ENCODE data around the gene TPRG1.

TPRG1 gene

DNA sequence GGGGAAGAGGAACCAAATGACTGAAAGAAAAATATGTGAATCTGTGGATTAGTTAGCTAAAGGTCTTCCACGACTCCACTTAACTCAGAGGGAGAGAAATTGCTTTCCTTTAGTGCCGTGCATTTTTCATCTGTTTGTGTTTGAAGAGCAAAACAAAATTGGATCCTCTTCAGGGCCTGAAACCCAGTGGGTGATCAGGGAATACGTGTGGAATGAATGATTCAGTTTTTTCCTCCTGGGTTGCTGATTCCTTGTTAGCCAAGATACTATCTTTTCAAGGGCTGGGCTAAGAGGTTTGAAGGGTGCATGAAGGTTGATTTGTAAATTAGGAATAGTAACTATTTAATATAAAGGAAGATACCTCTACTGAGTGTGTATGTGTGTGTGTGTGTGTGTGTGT is 61.0 kb downstream of the TPRG1 start:
- no peak for DNase-seq

DNA sequence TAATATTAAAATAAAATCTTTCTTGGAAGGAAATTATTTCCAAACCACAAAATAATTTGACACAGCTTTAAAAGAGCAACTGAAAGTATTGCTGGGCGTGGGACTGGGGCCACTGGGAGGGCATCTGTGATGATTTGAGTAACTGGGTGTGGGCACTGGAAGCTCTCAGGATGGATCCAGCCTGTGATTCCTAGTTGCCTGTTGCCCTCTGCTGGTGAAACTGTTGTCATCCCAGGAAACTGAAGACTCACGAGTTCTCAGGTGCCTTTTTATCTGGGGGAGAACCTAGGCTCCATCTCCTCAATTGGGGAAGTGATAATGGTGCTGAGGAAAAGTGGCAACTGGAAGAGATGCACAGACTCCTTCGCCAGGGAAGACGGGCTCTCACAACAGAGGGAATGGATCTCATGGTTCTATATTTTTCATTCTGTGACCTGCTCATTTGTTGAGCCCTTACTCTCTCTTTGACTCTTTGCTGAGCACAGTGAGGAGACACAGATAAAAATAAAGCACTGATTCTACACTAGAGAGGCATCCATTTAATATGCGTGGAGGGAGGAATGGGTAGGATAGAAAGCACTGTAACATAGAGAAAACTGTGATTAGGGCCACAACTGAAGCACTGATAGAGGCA is 61.6 kb downstream of the TPRG1 start:
- no peak for DNase-seq

DNA sequence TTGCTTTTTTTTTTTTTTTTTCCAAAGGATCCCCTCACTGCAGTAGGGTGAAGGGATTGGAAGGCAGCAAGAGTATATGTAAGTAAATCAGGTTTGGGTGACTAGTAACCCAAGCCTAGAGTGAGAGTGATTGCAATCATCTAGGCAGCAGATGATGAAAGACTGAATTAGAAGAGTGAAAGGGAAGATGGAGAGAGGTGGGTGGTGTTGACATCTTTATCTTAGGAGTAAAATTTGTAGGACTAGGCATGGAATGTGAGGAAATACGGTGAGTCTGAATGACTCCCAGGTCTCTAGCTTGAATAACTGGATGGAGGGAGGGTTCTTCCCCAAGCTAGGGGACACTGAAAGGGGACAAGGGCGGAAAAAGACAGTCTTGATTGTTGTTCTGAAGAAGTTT is 63.4 kb downstream of the TPRG1 start:
- no peak for DNase-seq

DNA sequence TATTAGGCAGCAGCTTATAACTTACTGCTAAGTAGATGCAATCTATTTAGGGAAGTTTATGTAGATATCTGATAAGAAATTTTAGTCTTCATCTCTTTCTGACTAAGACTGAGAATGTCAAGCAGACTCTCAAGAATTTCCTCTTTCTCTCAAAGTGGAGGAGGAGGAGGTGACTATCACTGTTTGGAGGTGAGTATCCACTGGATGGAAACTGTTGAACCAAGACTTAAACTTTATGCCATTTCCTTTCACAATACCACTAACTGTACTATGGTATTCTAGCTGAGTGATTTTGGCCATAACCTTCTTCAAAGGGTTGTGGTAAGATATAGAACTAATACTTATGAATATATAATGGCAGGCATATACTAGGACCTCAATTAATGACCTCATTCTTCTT is 64.6 kb downstream of the TPRG1 start:
- no peak for DNase-seq

DNA sequence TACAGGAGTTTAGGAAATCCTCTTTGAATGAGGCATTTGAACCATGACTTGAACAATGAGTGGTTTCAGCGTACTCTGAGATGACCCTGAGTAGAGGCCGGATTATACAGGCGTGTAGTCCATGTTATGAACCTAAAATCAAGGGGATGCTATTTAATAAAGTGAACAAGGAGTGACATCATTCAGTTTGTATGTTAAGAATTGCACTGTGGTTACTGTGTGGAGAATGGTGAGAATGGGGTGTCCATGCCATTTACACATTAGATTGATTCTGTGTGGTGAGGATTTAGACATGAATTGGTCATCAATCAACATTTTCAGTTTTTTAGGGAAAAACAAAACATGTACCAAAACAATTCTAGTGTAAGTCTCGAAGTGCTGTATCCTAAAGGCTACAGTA is 65.8 kb downstream of the TPRG1 start:
- no peak for DNase-seq

DNA sequence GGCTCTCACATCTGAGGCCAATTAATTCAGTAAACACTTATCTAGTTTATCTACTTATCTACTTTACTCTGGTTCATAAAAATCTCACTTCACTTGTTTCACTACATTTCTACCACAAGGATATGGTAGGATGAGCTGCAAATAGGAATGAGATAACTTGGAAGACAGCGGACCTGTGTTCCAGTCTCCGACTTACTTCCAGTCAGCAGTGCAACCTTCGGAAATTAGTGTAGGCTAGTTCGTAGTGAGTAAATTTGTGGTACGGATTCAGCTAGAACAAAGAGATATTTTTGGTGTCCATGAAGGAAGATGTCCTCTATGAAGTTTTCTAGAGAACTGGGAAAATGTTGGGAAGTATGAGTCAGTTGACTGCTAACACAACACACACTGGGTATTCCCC is 66.3 kb downstream of the TPRG1 start:
- DNase-seq: no peak

DNA sequence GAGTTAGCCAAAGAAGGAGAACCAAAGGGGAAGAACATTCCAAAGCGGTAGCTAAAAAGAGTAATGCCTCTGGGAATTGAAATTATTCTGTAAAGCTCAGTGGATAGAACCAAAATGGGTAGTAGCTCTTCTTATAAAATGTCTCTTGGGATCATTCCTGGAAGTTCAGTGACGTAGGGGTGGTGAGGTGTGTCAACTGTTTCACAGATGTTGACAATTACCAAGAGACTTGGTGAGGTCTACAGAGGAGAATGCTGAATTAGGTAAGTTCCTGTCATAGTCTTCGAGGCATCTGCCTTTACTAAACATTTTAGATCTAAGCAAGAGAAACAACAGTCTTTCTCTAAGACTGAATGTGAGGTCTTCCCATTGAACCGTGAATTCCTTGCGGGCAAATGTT is 67.8 kb downstream of the TPRG1 start:
- no peak for DNase-seq

DNA sequence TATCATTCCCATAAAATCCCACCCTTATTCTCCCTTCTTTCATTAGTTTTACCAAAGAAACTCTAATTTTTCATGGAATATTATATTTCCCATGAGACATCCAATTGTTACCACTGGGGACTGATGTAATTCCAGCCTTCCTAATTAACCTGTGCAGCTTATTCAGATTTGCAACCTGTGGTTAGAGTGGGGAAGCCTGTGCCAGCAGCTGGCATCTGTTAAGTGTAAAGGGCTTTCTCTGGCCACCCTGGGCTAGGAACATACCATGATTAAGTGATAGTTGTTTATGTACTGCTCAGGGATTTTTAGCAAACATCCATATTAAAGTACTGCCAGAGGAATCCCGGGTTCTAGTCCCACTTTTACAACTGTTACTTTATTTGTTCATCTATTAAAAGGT is 78.2 kb downstream of the TPRG1 start:
- DNase-seq: no peak

DNA sequence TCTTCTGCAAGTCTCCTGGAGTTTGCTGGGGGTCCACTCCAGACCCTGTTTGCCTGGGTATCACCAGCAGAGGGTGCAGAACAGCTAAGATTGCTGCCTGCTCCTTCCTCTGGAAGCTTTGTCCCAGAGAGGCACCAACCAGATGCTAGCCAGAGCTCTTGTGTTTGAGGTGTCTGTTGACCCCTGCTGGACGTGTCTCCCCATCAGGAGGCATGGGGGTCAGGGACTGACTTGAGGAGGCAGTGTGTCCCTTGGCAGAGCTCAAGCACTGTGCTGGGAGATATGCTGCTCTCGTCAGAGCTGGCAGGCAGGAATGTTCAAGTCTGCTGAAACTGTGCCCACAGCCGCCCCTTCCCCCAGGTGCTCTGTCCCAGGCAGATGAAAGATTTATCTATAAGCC is 86.5 kb downstream of the TPRG1 start:
- no peak for DNase-seq

DNA sequence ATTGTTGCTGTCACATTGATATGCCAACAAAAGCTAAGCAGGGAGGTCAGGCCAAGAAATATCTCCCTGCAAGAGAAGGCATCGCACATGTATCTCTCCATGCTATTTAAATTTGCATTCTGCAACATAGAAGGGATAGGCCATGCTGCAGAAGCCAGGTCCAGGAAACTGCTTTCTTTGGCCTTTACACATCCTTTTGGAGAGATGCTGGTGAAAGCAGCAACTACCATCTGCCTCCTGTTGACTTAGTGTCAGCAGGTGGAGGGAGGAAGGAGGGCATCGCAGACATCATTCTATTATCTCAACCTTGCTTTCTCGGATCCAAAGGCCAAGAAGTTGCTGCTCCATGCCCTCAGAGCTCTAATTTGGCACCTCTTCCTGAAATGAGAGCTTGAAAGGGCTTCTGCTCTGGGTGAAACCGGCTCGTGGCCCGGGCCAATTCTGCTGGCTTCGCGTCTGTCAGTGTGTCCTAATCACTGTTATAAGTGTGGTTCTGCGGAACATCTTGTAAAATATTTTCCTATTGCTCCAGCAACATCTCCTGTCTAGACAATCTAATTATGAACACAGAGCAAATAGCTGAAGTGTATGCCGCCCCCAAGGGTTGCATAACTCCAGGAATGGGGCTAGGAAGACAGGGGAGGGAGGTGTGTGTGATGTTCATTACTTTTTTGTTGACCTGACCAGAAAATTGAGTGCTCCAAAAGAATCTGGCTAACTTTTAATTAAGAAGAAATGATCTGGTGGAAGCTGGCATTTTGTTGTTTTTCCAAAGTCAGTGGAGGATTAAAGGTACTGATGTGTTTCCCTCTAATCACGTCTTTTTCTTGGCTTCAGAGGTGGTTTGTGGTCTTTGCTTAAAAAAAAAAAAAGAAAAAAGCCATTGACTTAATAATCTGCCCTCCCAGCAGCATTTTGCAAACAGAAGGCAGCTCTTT is 89.1 kb downstream of the TPRG1 start:
- DNase-seq: no peak

DNA sequence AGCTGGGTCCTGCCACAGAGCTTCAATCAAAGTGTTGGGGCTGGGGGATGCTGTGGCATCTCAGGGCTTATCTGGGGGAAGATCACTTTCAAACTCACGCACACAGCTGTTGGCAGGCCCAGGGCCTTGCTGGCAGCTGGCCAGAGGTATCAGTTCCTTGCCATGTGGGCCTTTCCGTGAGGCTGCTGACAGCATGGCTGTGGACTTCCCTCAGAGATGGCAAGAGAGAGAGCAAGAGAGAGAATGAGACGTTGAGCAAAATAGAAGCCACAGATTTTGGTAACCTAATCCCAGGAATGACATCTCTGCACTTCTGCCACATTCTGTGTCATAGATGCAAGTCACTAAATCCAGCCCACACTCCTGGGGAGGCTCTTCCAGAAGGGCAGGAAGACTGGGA is 91.0 kb downstream of the TPRG1 start:
- DNase-seq: no peak

DNA sequence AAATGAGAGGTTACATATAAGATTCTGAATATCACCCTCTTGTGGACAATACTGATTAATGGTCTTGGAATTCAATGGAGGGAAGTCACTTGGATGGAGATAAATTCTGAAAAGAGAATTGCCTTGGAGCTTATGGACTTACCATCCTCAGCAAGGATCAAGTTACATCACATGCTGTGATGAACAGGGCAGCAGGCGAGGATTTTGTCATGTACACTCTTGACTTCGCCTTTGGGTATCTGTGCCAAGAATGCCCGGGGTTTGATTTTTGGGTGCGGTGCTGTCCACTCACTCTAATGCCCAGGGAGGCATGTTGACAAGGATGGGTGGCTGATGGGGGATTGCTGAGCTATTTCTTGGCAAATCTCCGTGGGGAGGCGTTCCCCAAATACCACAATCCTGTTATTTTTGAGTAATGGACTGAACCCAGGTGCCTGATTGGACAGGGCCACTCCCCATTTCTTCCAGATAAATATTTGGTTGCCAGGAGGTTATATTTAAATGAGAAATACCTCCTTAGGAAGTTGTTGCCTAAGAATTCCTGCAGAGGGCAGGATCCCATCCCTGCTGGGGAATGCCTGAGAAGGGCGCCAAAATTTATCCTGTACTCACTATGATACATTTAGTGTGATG is 96.3 kb downstream of the TPRG1 start:
- no peak for DNase-seq

DNA sequence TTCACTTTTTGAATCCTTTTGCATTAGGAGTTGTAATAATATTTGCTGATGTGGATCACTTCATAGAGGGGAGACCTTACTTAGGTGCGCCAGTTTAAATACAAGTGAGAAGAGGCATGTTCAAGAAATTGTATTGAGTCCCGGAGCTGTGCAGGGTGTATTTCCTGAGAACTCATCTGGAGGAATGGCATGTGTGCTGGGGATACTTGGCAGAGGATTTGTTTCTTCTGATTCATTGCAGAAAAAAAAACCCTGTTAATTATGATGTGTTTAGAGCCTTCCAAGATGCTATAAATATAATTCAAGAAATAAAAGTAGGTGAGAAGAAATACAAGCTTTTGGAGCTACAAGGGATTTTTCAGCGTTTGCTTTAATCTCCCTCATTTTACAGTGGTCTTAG is 97.6 kb downstream of the TPRG1 start:
- DNase-seq: no peak

DNA sequence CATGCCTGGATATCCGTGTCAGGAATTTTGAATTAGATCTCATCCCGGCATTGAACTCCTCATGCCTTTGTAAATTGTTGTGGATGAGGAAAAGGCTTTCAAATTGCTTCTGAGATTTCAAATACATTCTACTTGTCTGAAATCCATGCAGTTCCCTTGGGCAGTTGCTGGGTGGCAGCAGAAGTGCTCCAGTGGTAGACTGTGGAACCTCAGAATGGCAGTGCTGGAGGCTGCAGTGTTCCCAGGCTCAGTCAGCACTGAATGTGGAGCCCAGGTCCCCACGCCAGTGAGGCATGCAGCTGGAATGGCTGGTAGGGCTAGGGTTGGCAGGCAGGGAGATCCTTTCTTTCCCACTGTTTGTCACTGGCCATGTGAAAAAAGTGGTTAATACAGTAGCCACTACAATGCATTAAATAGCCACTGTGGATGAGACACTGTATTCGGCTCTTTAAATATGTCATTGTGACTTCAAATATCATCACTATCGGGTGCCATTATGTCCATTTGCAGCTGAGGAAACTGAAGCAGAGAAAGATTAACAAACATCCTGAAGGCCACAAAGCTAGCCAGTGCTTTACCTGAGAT is 98.6 kb downstream of the TPRG1 start:
- DNase-seq: peak; percentile 29

DNA sequence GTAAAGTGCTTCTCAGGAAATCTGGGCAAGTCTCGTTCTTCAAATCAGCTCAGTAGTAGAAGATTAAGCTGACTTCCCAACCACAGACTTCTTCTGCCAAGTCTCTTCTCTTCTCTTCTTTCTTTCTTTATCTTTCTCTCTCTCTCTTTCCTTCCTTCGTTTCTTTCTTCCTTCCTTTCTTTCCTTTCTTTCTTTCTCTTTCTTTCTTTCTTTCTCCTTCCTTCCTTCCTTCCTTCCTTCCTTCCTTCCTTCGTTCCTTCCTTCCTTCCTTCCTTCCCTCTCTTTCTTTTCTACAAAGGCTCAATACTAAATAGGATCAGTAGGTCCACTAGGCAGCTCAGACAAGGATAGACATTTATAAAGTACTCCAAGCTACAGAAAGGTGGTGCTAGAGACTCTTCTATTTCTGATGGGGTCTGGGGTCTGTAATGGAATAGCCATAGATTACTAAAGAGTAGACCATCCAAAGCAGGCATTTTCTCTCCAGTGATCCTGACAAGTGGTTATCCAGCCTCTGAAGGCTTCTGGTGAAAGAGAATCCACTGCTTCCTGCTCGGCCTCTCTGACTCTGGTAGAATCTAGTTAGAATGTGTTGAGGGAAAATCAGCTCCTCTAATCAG is 100.8 kb downstream of the TPRG1 start:
- no peak for DNase-seq

DNA sequence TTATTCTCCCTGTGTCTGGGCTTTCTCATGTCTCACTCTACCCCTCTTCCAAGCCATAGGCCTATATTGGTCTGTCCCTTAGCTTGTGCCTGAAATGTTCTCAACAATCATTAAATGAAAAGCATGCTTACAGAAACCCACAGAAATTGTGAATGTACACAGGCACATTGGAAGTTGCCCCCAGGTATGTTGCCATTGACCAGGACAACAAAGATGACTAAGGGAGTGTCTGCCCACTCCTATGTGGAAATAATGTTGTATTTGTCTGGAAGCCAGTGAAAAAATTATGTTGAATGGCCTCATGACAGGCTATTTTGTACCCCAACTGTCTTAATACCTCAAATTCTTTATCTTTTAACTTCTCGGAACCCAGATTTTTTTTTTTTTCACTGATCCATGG is 102.0 kb downstream of the TPRG1 start:
- no peak for DNase-seq

DNA sequence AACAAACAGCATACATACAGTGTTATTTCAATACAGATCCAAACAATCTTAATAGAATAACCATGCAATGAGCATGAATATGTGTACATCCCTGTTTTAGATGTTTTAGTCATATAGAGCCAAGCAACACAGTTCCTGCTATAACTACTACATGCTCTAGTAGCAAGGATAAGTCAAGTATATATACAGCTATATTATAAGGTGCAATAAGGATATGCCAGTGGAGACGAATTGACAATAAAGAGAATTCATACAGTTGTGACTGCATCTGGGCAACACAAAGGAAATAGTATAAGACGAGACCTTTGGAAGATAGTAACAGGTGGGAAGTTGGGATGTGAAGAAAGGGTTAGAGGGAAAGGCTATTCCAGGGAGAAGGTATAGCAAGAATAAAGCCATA is 103.4 kb downstream of the TPRG1 start:
- DNase-seq: no peak

DNA sequence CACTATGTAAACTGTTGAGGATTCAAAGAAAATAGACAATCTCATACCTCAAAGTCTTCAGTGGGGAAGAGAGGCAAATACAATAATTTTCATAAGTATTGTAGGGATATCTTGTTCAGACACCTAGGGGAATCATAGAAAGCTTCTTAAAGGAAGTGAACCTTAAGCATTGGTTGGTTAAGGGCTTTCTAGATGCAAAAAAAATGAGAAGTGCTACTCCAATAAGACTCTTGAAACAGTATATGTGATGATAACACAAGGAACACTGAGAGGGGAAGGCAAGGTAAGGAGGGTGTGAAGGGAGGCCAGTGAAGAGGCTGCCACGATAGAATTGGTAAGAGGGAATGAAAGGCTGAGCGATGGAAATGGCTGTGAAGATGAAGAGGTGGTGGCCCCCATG is 104.1 kb downstream of the TPRG1 start:
- no peak for DNase-seq

DNA sequence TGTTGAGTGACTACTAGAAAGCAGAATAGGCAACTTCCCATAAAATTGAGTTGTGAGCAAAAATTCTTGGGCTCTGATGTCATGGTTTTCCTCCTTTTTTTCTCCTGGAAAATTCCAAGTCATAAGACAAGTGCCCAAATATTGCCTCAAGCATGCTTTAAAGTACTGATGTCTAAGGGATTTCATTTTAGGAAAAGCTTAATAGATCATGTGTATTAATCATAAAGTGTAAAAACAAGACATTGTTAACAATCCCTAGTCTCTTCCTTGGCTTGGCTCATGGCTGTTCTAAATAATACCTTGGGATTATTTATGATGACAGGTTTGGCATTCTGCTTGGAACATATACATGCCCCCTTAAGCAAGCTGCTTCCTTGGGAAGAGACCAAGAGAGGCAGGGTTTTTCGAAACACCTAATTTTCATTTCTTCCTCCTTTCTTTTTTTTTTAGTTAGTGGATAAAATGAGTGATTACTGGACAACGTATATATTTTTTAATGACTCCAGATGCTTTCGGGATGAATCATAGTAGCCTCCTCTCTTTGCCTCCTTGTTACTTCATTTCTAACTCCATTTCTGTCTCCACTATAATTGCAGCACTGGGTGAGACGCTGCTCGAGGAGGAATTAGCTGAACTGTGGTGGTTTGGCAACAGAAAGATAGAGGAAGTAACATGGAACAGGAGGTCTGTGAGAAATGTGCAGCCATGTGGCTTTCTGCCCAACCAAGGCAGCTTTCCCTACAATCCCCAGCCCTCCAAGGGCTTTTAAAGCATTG is 104.9 kb downstream of the TPRG1 start:
- DNase-seq: no peak

DNA sequence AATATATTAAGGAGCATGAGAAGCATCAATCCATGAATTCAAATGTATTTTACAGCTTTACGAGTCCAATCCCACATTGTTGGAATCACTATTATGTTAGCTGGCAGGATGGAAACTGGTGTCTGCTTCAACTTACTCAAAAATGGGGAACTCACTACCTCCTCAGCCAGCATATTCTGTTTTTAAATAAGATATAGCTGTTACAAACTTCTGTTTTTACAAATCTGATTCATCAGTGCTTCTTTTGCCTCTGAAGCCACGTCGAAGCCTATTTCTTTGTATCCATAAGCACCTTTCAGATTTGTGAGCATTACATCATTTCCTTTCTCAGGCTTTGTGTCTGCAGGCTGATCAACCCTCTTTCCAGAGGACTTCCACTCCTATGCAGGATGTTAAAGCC is 105.9 kb downstream of the TPRG1 start:
- DNase-seq: no peak

DNA sequence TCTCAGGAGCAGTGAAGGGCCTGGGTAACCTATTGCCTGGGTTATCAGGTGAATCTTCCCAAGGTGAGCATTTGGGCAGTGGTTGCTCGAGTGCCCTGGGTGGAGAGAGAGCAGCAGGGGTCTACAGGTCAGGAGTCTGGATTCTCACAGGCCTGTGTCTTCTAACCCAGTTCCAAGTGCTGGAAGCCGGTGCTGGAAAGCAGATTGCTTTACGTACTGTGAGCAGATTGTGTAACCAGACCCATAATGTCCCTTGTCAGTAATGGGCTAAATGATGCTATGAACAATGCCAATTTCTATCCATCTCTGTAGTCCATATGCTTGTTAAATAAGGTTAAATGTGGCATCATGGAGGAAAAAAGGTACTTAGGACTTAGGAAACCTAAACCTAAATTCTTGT is 106.5 kb downstream of the TPRG1 start:
- no peak for DNase-seq

DNA sequence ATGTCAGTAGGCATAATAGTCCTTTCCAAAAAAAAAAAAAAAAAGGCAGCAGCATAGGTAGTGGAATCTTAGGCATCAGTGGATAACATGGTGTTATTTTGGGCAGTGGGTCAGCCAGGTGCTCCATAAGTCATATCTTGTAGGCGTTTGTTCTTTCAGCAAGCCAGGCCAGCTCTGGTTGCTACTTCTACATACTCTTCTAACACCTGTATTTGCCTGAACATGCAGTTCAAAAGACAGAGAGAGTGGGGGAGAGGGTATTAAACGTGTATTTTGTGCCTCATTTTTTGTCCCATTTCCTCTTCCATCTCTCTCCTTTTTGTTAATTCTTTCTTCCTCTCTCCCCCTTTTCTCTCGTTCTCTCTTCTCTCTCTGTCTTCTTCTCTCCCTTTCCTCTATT is 110.4 kb downstream of the TPRG1 start:
- no peak for DNase-seq

DNA sequence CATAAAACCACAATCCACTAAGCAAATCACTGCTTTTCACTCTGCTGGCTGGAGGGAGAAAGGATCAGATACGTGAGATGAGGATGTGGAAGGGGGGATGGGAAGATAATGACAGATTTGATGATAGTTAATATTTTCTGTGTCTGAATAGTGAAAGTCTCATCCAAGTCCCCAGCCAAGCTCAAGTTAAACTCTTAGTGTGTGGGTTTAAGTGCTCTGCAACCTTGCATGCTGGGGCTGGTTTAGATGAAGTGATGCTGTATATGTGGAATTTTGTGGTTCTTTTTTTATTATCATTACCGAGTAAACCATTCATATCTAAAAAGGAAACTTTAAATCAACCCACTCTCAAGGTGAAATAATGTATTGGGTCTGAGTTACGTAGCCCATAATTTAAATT is 111.0 kb downstream of the TPRG1 start:
- DNase-seq: no peak

All from activated T-cell treated with anti-CD3 and anti-CD28 coated beads, Interleukin-2, amount 50 U/mL, for 1 hour (primary cell).